Suprapubic skin (tissue), 3 donors: ENCODE data around the gene BAHCC1.

Experiments
- EP300 ChIP-seq: sonication (generic); formaldehyde crosslinking; IDR thresholded peaks from one replicate; pipeline ENCODE4 v1.6.1; 2017; ENCODE audit warnings: antibody characterized with exemption
- POLR2A ChIP-seq, 2 donors: fragments of 450-650 bp; IDR thresholded peaks; one replicate each; pipeline ENCODE4 v1.6.1; 2017; ENCODE audit warnings: antibody characterized with exemption in 2 of 2, mild to moderate bottlenecking in 2 of 2, moderate library complexity in 2 of 2
- TF ChIP-seq, protein P1 (sequence below), 2 donors: fragments of 200-600 bp in 1 of 2; fragments of 450-650 bp in 1 of 2; sonication (generic) in 1 of 2; IDR thresholded peaks; one replicate each; pipeline ENCODE4 v1.5.1; 2016 to 2019; ENCODE audit warnings: antibody characterized with exemption in 2 of 2, mild to moderate bottlenecking in 1 of 2, moderate library complexity in 1 of 2

DNA sequence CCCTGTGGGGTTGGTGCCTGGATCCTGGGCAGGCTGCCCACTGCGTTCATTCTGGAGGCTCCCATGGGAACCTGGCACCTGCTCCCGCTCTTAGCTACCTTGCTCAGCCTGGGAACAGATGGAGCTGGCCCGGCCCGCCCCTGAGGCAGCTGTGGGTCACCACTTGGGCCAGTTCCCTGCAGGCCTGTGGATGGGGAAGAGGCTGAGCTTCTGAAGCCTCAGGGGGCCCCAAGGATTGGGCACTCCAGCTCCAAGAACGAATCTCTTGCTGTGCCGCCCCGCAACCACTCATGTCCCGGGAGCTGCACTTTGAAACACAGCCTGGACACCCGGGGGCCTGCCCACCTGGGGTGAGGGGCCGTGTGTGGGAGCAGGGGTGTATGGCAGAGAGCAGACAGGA lies 37.7 kb downstream of the BAHCC1 start:
- TF ChIP-seq EP300: no peak
- TF ChIP-seq, protein P1, sequence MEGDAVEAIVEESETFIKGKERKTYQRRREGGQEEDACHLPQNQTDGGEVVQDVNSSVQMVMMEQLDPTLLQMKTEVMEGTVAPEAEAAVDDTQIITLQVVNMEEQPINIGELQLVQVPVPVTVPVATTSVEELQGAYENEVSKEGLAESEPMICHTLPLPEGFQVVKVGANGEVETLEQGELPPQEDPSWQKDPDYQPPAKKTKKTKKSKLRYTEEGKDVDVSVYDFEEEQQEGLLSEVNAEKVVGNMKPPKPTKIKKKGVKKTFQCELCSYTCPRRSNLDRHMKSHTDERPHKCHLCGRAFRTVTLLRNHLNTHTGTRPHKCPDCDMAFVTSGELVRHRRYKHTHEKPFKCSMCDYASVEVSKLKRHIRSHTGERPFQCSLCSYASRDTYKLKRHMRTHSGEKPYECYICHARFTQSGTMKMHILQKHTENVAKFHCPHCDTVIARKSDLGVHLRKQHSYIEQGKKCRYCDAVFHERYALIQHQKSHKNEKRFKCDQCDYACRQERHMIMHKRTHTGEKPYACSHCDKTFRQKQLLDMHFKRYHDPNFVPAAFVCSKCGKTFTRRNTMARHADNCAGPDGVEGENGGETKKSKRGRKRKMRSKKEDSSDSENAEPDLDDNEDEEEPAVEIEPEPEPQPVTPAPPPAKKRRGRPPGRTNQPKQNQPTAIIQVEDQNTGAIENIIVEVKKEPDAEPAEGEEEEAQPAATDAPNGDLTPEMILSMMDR (IDR thresholded peaks at IDR 0.05): no peak
- no peak for TF ChIP-seq POLR2A (IDR thresholded peaks at IDR 0.05)
